Breast epithelium (tissue), 4 donors: ENCODE data around the gene PTPN14. TPM values are rescaled to one million over a fixed set of nuclear protein-coding genes. Genes with fewer than 3 reads are reported as not detected.

Experiments
- DNase-seq, 2 donors: peaks; one replicate each; pipeline ENCODE4 v3.0.0-alpha.2; 2019; ENCODE audit warnings: low spot score in 2 of 2
- H3K27ac ChIP-seq, 2 donors: fragments of 200-600 bp; sonication (generic) in 1 of 2; one replicate each; pipeline ENCODE4 v1.5.1; 2016 to 2019; ENCODE audit warnings: mild to moderate bottlenecking in 1 of 2
- H3K27me3 ChIP-seq, 2 donors: fragments of 200-600 bp; sonication (generic) in 1 of 2; one replicate each; pipeline versions ENCODE4 v1.5.1 to v1.6.0; 2017 to 2019; ENCODE audit warnings: control low read depth in 1 of 2, mild to moderate bottlenecking in 1 of 2
- H3K36me3 ChIP-seq: fragments of 200-600 bp; one replicate; pipeline ENCODE4 v1.5.1; 2019
- H3K4me1 ChIP-seq, 2 donors: fragments of 200-600 bp; sonication (generic); one replicate each; pipeline ENCODE4 v1.5.1; 2016 to 2019; ENCODE audit warnings: control low read depth in 1 of 2
- H3K4me3 ChIP-seq, 3 donors: fragments of 200-600 bp; sonication (generic); 1 replicate in 2 of 3; 2 replicates in 1 of 3; pipeline ENCODE4 v1.5.1; 2016 to 2019; ENCODE audit warnings: mild to moderate bottlenecking in 3 of 3, moderate library complexity in 2 of 3
- H3K9me3 ChIP-seq, 2 donors: fragments of 200-600 bp; sonication (generic) in 1 of 2; one replicate each; pipeline ENCODE4 v1.5.1; 2016 to 2019; ENCODE audit warnings: control low read depth in 1 of 2
- CTCF ChIP-seq, 3 donors: fragments of 450-650 bp; IDR thresholded peaks; one replicate each; pipeline ENCODE4 v1.5.1; 2016 to 2017; ENCODE audit warnings: antibody characterized with exemption in 3 of 3, mild to moderate bottlenecking in 3 of 3, moderate library complexity in 3 of 3
- POLR2A ChIP-seq: fragments of 450-650 bp; IDR thresholded peaks from one replicate; pipeline ENCODE4 v1.6.1; 2016; ENCODE audit warnings: antibody characterized with exemption, mild to moderate bottlenecking, moderate library complexity
- POLR2AphosphoS5 ChIP-seq, 3 donors: sonication (generic); formaldehyde crosslinking; IDR thresholded peaks; one replicate each; pipeline ENCODE4 v1.6.1; 2017; ENCODE audit warnings: antibody characterized with exemption in 3 of 3
- intact Hi-C: fragments of 100-400 bp; cut with DNase I; formaldehyde crosslinking; loops from one replicate; pipeline ENCODE4 v1.15.1; 2023; ENCODE audit warnings: low total_unique reads
- total RNA-seq, 3 donors: library from RNA; depleted of rRNA; stranded (reverse); fragments of >200 nt; gene quantifications; one replicate each; pipeline ENCODE4 v1.1.0, GENCODE V29; 2016

The PTPN14 gene
- total RNA-seq, 3 donors from 2014 or later = 30.4 to 57.4 (median 49.5) TPM

- H3K36me3 ChIP-seq = no peaks in the 10 kb centered on the region
- intact Hi-C loops = no loop called here
- H3K4me3 ChIP-seq = no peak overlapping the region
- H3K27me3 ChIP-seq = no peaks in the 10 kb centered on the region
- TF ChIP-seq POLR2AphosphoS5 (IDR thresholded peaks at IDR 0.05) (no peak), POLR2A (no peak), CTCF (IDR thresholded peaks at IDR 0.05) (no peak)
- peak overlapping the region; percentile 81 to 89 for H3K27ac ChIP-seq
- no peaks in the 10 kb centered on the region for H3K4me1 ChIP-seq
- no peak for DNase-seq
- H3K9me3 ChIP-seq = peaks cover 7 to 13% of the 10 kb centered on the region in 2 donors
Measured at GRCh38 chr1:214574598-214575411, 23.4 kb upstream of the PTPN14 start.

GRCh38 chr1:214573386-214574318, 22.2 kb upstream of the PTPN14 start:
- Histone ChIP-seq H3K4me1 (no peaks in the 10 kb centered on the region), H3K27me3 (no peaks in the 10 kb centered on the region), H3K36me3 (no peaks in the 10 kb centered on the region), H3K9me3 (peaks cover 7 to 13% of the 10 kb centered on the region in 2 donors), H3K27ac (peak overlapping the region; percentile 81 to 89), H3K4me3 (peak overlapping the region in 1 of 3 donors; percentile 26)
- TF ChIP-seq POLR2A (no peak), CTCF (IDR thresholded peaks at IDR 0.05) (no peak), POLR2AphosphoS5 (IDR thresholded peaks at IDR 0.05) (no peak)
- intact Hi-C loops = no loop called here
- DNase-seq = peak in 1 of 2 donors; percentile 83

GRCh38 chr1:214571281-214571680, 19.9 kb upstream of the PTPN14 start:
- H3K27me3 ChIP-seq = no peaks in the 10 kb centered on the region
- H3K4me3 ChIP-seq = no peak overlapping the region
- DNase-seq = no peak
- no peak for TF ChIP-seq POLR2AphosphoS5 (IDR thresholded peaks at IDR 0.05)
- no peak for TF ChIP-seq CTCF (IDR thresholded peaks at IDR 0.05)
- TF ChIP-seq POLR2A = no peak
- intact Hi-C loops = no loop called here
- peak overlapping the region; percentile 81 to 89 for H3K27ac ChIP-seq
- peaks cover 0 to 7% of the 10 kb centered on the region in 2 donors for H3K9me3 ChIP-seq
- H3K36me3 ChIP-seq = no peaks in the 10 kb centered on the region
- peaks cover 0 to 3% of the 10 kb centered on the region in 2 donors for H3K4me1 ChIP-seq

GRCh38 chr1:214570442-214570841, 19.0 kb upstream of the PTPN14 start:
- Histone ChIP-seq H3K4me3 (no peak overlapping the region), H3K36me3 (no peaks in the 10 kb centered on the region), H3K27me3 (no peaks in the 10 kb centered on the region), H3K27ac (peak overlapping the region in 1 of 2 donors; percentile 5), H3K9me3 (no peaks in the 10 kb centered on the region), H3K4me1 (peaks cover 0 to 3% of the 10 kb centered on the region in 2 donors)
- DNase-seq = no peak
- intact Hi-C loops = no loop called here
- TF ChIP-seq CTCF (IDR thresholded peaks at IDR 0.05) = no peak
- no peak for TF ChIP-seq POLR2A
- no peak for TF ChIP-seq POLR2AphosphoS5 (IDR thresholded peaks at IDR 0.05)
